CD8-positive, alpha-beta memory T cell (primary cell): ENCODE data around the gene TMIE. TPM values are rescaled to one million over a fixed set of nuclear protein-coding genes. Genes with fewer than 3 reads are reported as not detected.
A peak's percentile ranks its signal among the peaks of the same experiment; 100 is the strongest.
"Not testable (repeated sequence)": the region's sequence is repeated elsewhere in the genome, so short reads cannot be mapped to it uniquely, and the experiment has no call there.

ENCODE experiments used
- CTCF ChIA-PET: fragments of 350-600 bp; sonication (Branson Sonifier 250); formaldehyde crosslinking; loops from one replicate; lab custom pipeline; 2021; ENCODE audit warnings: antibody characterized with exemption; lab: Charles Lee
- POLR2A ChIA-PET: fragments of 350-600 bp; sonication (Branson Sonifier 250); formaldehyde crosslinking; loops from one replicate; lab custom pipeline; 2021; ENCODE audit warnings: antibody characterized with exemption; lab: Charles Lee
- DNase-seq, 5 donors: peaks; one replicate each; pipeline versions ENCODE4 v3.0.0 to v3.0.0-alpha.2; 2020 to 2022; ENCODE audit warnings: mixed read lengths in 1 of 5
- H3K27ac ChIP-seq: one replicate; pipeline ENCODE4 v1.7.0; 2013; ENCODE audit warnings: low read depth, mild to moderate bottlenecking, low read length, moderate library complexity
- H3K27me3 ChIP-seq: 2 replicates; pipeline ENCODE4 v1.7.0; 2013; ENCODE audit warnings: low read length, mild to moderate bottlenecking; ENCODE audit not compliant: insufficient read depth, poor library complexity, severe bottlenecking
- H3K36me3 ChIP-seq: 2 replicates; pipeline ENCODE4 v1.7.0; 2013; ENCODE audit warnings: mild to moderate bottlenecking, low read length, moderate library complexity; ENCODE audit not compliant: insufficient read depth
- H3K4me1 ChIP-seq: 2 replicates; pipeline ENCODE4 v1.7.0; 2013; ENCODE audit warnings: mild to moderate bottlenecking, low read length, moderate library complexity; ENCODE audit not compliant: insufficient read depth
- H3K4me3 ChIP-seq: 2 replicates; pipeline ENCODE4 v1.7.0; 2013; ENCODE audit warnings: mild to moderate bottlenecking, low read length
- H3K9me3 ChIP-seq: 2 replicates; pipeline ENCODE4 v1.7.0; 2013; ENCODE audit warnings: mild to moderate bottlenecking, low read length
- H3K27ac Mint-ChIP-seq, 8 donors: one replicate each; pipeline ENCODE4 v1.8.0; 2020 to 2021; ENCODE audit warnings: mixed read lengths in 8 of 8, mild to moderate bottlenecking in 6 of 8, inconsistent platforms in 3 of 8, moderate library complexity in 3 of 8
- H3K27me3 Mint-ChIP-seq, 2 donors: one replicate each; pipeline ENCODE4 v1.8.0; 2020 to 2021; ENCODE audit warnings: mixed read lengths in 2 of 2, mild to moderate bottlenecking in 1 of 2, moderate library complexity in 1 of 2
- H3K36me3 Mint-ChIP-seq, 3 donors: one replicate each; pipeline ENCODE4 v1.8.0; 2020 to 2021; ENCODE audit warnings: mixed read lengths in 3 of 3, inconsistent platforms in 1 of 3, mild to moderate bottlenecking in 1 of 3
- H3K4me1 Mint-ChIP-seq, 3 donors: one replicate each; pipeline ENCODE4 v1.8.0; 2020 to 2021; ENCODE audit warnings: mixed read lengths in 3 of 3, inconsistent platforms in 1 of 3, mild to moderate bottlenecking in 1 of 3
- H3K4me3 Mint-ChIP-seq, 7 donors: one replicate each; pipeline ENCODE4 v1.8.0; 2020 to 2021; ENCODE audit warnings: mixed read lengths in 7 of 7, mild to moderate bottlenecking in 6 of 7, moderate library complexity in 4 of 7, inconsistent platforms in 2 of 7
- H3K9me3 Mint-ChIP-seq, 5 donors: one replicate each; pipeline ENCODE4 v1.8.0; 2020 to 2022; ENCODE audit warnings: mixed read lengths in 5 of 5, mild to moderate bottlenecking in 3 of 5, moderate library complexity in 2 of 5, inconsistent platforms in 1 of 5
- polyA plus RNA-seq: library from polyadenylated mRNA; unstranded; fragments of 300-500 nt; fragmentation: Illumina TruSeq; gene quantifications from one replicate; pipeline ENCODE4 v1.2.3, GENCODE V29; 2021
- total RNA-seq, 2 experiments: library from RNA; stranded (reverse); gene quantifications; one replicate each; pipeline ENCODE4 v1.2.3, GENCODE V29; 2021

TMIE gene
- total and polyA plus RNA-seq, 3 experiments from 2014 or later, result 0.16 to 0.67 TPM; not detected in 1

- ChIA-PET CTCF (no interaction called here), POLR2A (no interaction called here)
- Histone ChIP-seq H3K4me1 (no peaks in the 10 kb centered on the region), H3K27me3 (no peaks in the 10 kb centered on the region), H3K4me3 (no peak overlapping the region), H3K36me3 (no peaks in the 10 kb centered on the region), H3K27ac (no peak overlapping the region), H3K9me3 (no peaks in the 10 kb centered on the region)
- Mint-ChIP-seq H3K9me3 (no peaks in the 10 kb centered on the region), H3K4me1 (no peaks in the 10 kb centered on the region), H3K4me3 (no peak overlapping the region), H3K36me3 (no peaks in the 10 kb centered on the region), H3K27me3 (peaks cover 0 to under 1% of the 10 kb centered on the region in 2 donors), H3K27ac (no peak overlapping the region)
- DNase-seq, result no peak
These were observed 47.9 kb downstream of the TMIE start for GRCh38 chr3:46749129-46749528.

GRCh38 chr3:46750555-46751038, 49.4 kb downstream of the TMIE start:
- Mint-ChIP-seq H3K27ac (no peak overlapping the region), H3K4me1 (no peaks in the 10 kb centered on the region), H3K9me3 (no peaks in the 10 kb centered on the region), H3K36me3 (no peaks in the 10 kb centered on the region), H3K4me3 (no peak overlapping the region), H3K27me3 (no peaks in the 10 kb centered on the region)
- Histone ChIP-seq H3K36me3 (no peaks in the 10 kb centered on the region), H3K9me3 (no peaks in the 10 kb centered on the region), H3K4me1 (no peaks in the 10 kb centered on the region), H3K4me3 (no peak overlapping the region), H3K27me3 (no peaks in the 10 kb centered on the region), H3K27ac (no peak overlapping the region)
- no peak for DNase-seq
- ChIA-PET CTCF (no interaction called here), POLR2A (no interaction called here)

GRCh38 chr3:46753127-46753526, 51.9 kb downstream of the TMIE start:
- CTCF ChIA-PET, result interaction anchor here (1.0 kb wide), 1 partner anchor 68 kb away, joined by 3 read pairs; no protein-coding TSS in a partner anchor
- H3K27me3 Mint-ChIP-seq, POLR2A ChIA-PET, H3K4me1 ChIP-seq, H3K27ac ChIP-seq, H3K36me3 Mint-ChIP-seq, H3K4me3 ChIP-seq, H3K9me3 ChIP-seq, H3K27ac Mint-ChIP-seq, H3K36me3 ChIP-seq, H3K9me3 Mint-ChIP-seq, H3K4me1 Mint-ChIP-seq, H3K4me3 Mint-ChIP-seq, H3K27me3 ChIP-seq: not testable (repeated sequence)
- DNase-seq, result peak in 1 of 5 donors; percentile 1

- Mint-ChIP-seq H3K4me3 (no peak overlapping the region), H3K27ac (no peak overlapping the region), H3K4me1 (no peaks in the 10 kb centered on the region), H3K27me3 (peaks cover 2 to 12% of the 10 kb centered on the region in 2 donors), H3K9me3 (peaks cover 0 to under 1% (median 0%) of the 10 kb centered on the region in 5 donors), H3K36me3 (no peaks in the 10 kb centered on the region)
- ChIA-PET POLR2A (no interaction called here), CTCF (no interaction called here)
- no peak overlapping the region for H3K4me3 ChIP-seq
- no peaks in the 10 kb centered on the region for H3K27me3 ChIP-seq
- no peaks in the 10 kb centered on the region for H3K9me3 ChIP-seq
- no peak for DNase-seq
- no peaks in the 10 kb centered on the region for H3K4me1 ChIP-seq
- H3K27ac ChIP-seq, result no peak overlapping the region
- no peaks in the 10 kb centered on the region for H3K36me3 ChIP-seq
These were observed 54.5 kb downstream of the TMIE start for GRCh38 chr3:46755646-46756045.

- DNase-seq, result no peak
- Mint-ChIP-seq H3K9me3 (peaks cover 0 to 2% (median under 1%) of the 10 kb centered on the region in 5 donors), H3K27me3 (peaks cover 4 to 15% of the 10 kb centered on the region in 2 donors), H3K27ac (no peak overlapping the region), H3K36me3 (no peaks in the 10 kb centered on the region), H3K4me1 (no peaks in the 10 kb centered on the region), H3K4me3 (no peak overlapping the region)
- POLR2A ChIA-PET, result no interaction called here
- H3K9me3 ChIP-seq, result no peaks in the 10 kb centered on the region
- H3K27ac ChIP-seq, result no peak overlapping the region
- H3K4me1 ChIP-seq, result no peaks in the 10 kb centered on the region
- no peaks in the 10 kb centered on the region for H3K27me3 ChIP-seq
- H3K36me3 ChIP-seq, result no peaks in the 10 kb centered on the region
- CTCF ChIA-PET, result no interaction called here
- H3K4me3 ChIP-seq, result no peak overlapping the region
These were observed 55.5 kb downstream of the TMIE start for GRCh38 chr3:46756642-46757041.

GRCh38 chr3:46759239-46760167, 58.3 kb downstream of the TMIE start:
- ChIA-PET CTCF (no interaction called here), POLR2A (interaction anchor here (0.7 kb wide), 1 partner anchor 45 kb away, joined by 4 read pairs; no protein-coding TSS in a partner anchor)
- Mint-ChIP-seq H3K27ac (no peak overlapping the region), H3K4me3 (no peak overlapping the region), H3K4me1 (no peaks in the 10 kb centered on the region), H3K36me3 (peaks cover 0 to 16% (median 0%) of the 10 kb centered on the region in 3 donors), H3K27me3 (peaks cover 18 to 36% of the 10 kb centered on the region in 2 donors), H3K9me3 (peaks cover 21 to 28% (median 25%) of the 10 kb centered on the region in 5 donors)
- Histone ChIP-seq H3K9me3 (no peaks in the 10 kb centered on the region), H3K4me1 (no peaks in the 10 kb centered on the region), H3K27me3 (no peaks in the 10 kb centered on the region), H3K36me3 (no peaks in the 10 kb centered on the region), H3K4me3 (no peak overlapping the region), H3K27ac (no peak overlapping the region)
- no peak for DNase-seq

Other genes with a start within 250 kb of the TMIE start
- not detected for gene LTF, start 236.5 kb upstream of the TMIE start, total RNA-seq
- not detected for gene LTF, start 236.5 kb upstream of the TMIE start, polyA plus RNA-seq
- not detected for gene RTP3, start 203.4 kb upstream of the TMIE start, total RNA-seq
- gene RTP3, start 203.4 kb upstream of the TMIE start, polyA plus RNA-seq, result not detected
- gene LRRC2, start 135.1 kb upstream of the TMIE start, total RNA-seq, result under 1 TPM; 0.04 TPM
- gene LRRC2, start 135.1 kb upstream of the TMIE start, polyA plus RNA-seq, result not detected
- gene FAM240A, start 88.9 kb upstream of the TMIE start, total RNA-seq, result not detected
- gene FAM240A, start 88.9 kb upstream of the TMIE start, polyA plus RNA-seq, result not detected
- under 1 TPM; 0.84 to 0.96 TPM for gene ALS2CL, start 7.7 kb upstream of the TMIE start, total RNA-seq
- 1.2 TPM for gene ALS2CL, start 7.7 kb upstream of the TMIE start, polyA plus RNA-seq
- not detected for gene PRSS50, start 16.5 kb downstream of the TMIE start, total RNA-seq
- 0.13 TPM for gene PRSS50, start 16.5 kb downstream of the TMIE start, polyA plus RNA-seq
- not detected for gene MYL3, start 162.1 kb downstream of the TMIE start, total RNA-seq
- not detected for gene MYL3, start 162.1 kb downstream of the TMIE start, polyA plus RNA-seq
- gene PTH1R, start 176.3 kb downstream of the TMIE start, total RNA-seq, result not detected
- gene PTH1R, start 176.3 kb downstream of the TMIE start, polyA plus RNA-seq, result not detected